Glutamatergic neuron (in vitro differentiated cells): ENCODE measurements around the gene CSRNP3. TPM values are rescaled to one million over a fixed set of nuclear protein-coding genes. Genes with fewer than 3 reads are reported as not detected.
A peak's percentile ranks its signal among the peaks of the same experiment; 100 is the strongest.

Experiments used
- DNase-seq: peaks from one replicate; pipeline ENCODE4 v3.0.0; 2022
- H3K27ac Mint-ChIP-seq: one replicate; pipeline ENCODE4 v1.8.0; 2020; ENCODE audit warnings: mild to moderate bottlenecking, mixed read lengths, inconsistent platforms; ENCODE audit not compliant: unreplicated experiment
- H3K27me3 Mint-ChIP-seq: one replicate; pipeline ENCODE4 v1.8.0; 2020; ENCODE audit warnings: mild to moderate bottlenecking, moderate library complexity, mixed read lengths, inconsistent platforms; ENCODE audit not compliant: unreplicated experiment
- H3K36me3 Mint-ChIP-seq: one replicate; pipeline ENCODE4 v1.8.0; 2020; ENCODE audit warnings: mild to moderate bottlenecking, mixed read lengths, inconsistent platforms; ENCODE audit not compliant: unreplicated experiment
- H3K4me1 Mint-ChIP-seq: one replicate; pipeline ENCODE4 v1.8.0; 2020; ENCODE audit warnings: mild to moderate bottlenecking, low read depth, mixed read lengths, inconsistent platforms; ENCODE audit not compliant: unreplicated experiment
- H3K4me3 Mint-ChIP-seq: one replicate; pipeline ENCODE4 v1.8.0; 2020; ENCODE audit warnings: mild to moderate bottlenecking, mixed read lengths, inconsistent platforms; ENCODE audit not compliant: unreplicated experiment
- H3K9me3 Mint-ChIP-seq: one replicate; pipeline ENCODE4 v1.8.0; 2020; ENCODE audit warnings: mild to moderate bottlenecking, moderate library complexity, mixed read lengths, inconsistent platforms; ENCODE audit not compliant: unreplicated experiment
- CTCF ChIP-seq: fragments of 200-600 bp; sonication (generic); IDR thresholded peaks from one replicate; pipeline ENCODE4 v1.5.0; 2021; ENCODE audit not compliant: partially characterized antibody, unreplicated experiment
- total RNA-seq: library from RNA; stranded (reverse); fragmentation: NEBNext Ultra II Directional; extraction: Animal tissue kit (Norgen Biotek cat#: 25700); gene quantifications from one replicate; pipeline ENCODE4 v1.2.1, GENCODE V29; 2021; ENCODE audit not compliant: unreplicated experiment

CSRNP3 gene
- total RNA-seq, 1 donor from 2014 or later, result 23.0 TPM

GRCh38 chr2:165474619-165475276 lies 5.2 kb downstream of the CSRNP3 start:
- peak overlapping the region; percentile 55 for H3K4me3 Mint-ChIP-seq
- H3K4me1 Mint-ChIP-seq, result peaks cover 38% of the 10 kb centered on the region
- no peak for TF ChIP-seq CTCF
- no peak for DNase-seq
- H3K36me3 Mint-ChIP-seq, result no peaks in the 10 kb centered on the region
- no peaks in the 10 kb centered on the region for H3K27me3 Mint-ChIP-seq
- H3K27ac Mint-ChIP-seq, result peak overlapping the region; percentile 57
- H3K9me3 Mint-ChIP-seq, result no peaks in the 10 kb centered on the region

- no peak for TF ChIP-seq CTCF
- peak overlapping the region; percentile 65 for H3K4me3 Mint-ChIP-seq
- DNase-seq, result peak; percentile 24
- peaks cover 41% of the 10 kb centered on the region for H3K4me1 Mint-ChIP-seq
- H3K9me3 Mint-ChIP-seq, result no peaks in the 10 kb centered on the region
- H3K27ac Mint-ChIP-seq, result peak overlapping the region; percentile 69
- no peaks in the 10 kb centered on the region for H3K36me3 Mint-ChIP-seq
- no peaks in the 10 kb centered on the region for H3K27me3 Mint-ChIP-seq
These were observed 5.9 kb downstream of the CSRNP3 start for GRCh38 chr2:165475277-165476004.

- no peaks in the 10 kb centered on the region for H3K27me3 Mint-ChIP-seq
- TF ChIP-seq CTCF, result no peak
- no peak overlapping the region for H3K4me3 Mint-ChIP-seq
- H3K27ac Mint-ChIP-seq, result no peak overlapping the region
- DNase-seq, result no peak
- peaks cover 21% of the 10 kb centered on the region for H3K4me1 Mint-ChIP-seq
- peaks cover 7% of the 10 kb centered on the region for H3K36me3 Mint-ChIP-seq
- no peaks in the 10 kb centered on the region for H3K9me3 Mint-ChIP-seq
These were observed 10.4 kb downstream of the CSRNP3 start for GRCh38 chr2:165479856-165480255.

- Mint-ChIP-seq H3K27me3 (no peaks in the 10 kb centered on the region), H3K27ac (no peak overlapping the region), H3K4me3 (no peak overlapping the region), H3K4me1 (peaks cover 16% of the 10 kb centered on the region), H3K36me3 (no peaks in the 10 kb centered on the region), H3K9me3 (no peaks in the 10 kb centered on the region)
- no peak for DNase-seq
- TF ChIP-seq CTCF, result no peak
These were observed 25.1 kb downstream of the CSRNP3 start for GRCh38 chr2:165494573-165494972.
